Fibroblast of lung (primary cell): ENCODE results near the gene TMEM214. TPM values are rescaled to one million over a fixed set of nuclear protein-coding genes. Genes with fewer than 3 reads are reported as not detected.

Source experiments
- DNase-seq, 2 donors: peaks; one replicate each; pipeline versions ENCODE4 v3.0.0 to v3.0.0-alpha.2; 2010; ENCODE audit warnings: low read depth in 2 of 2
- H2AFZ ChIP-seq: 2 replicates; pipeline ENCODE4 v1.5.1; 2012; ENCODE audit warnings: low read length, control low read depth, inconsistent platforms
- H3K27ac ChIP-seq: 2 replicates; pipeline ENCODE4 v1.5.1; 2011; ENCODE audit warnings: low read length, control low read depth; ENCODE audit not compliant: insufficient read depth
- H3K27me3 ChIP-seq: 2 replicates; pipeline ENCODE4 v1.5.1; 2011; ENCODE audit warnings: mild to moderate bottlenecking, low read length; ENCODE audit not compliant: control insufficient read depth, insufficient read depth
- H3K36me3 ChIP-seq: 2 replicates; pipeline ENCODE4 v1.5.1; 2011; ENCODE audit warnings: low read length; ENCODE audit not compliant: control insufficient read depth, insufficient read depth
- H3K4me1 ChIP-seq: 2 replicates; pipeline ENCODE4 v1.5.1; 2011; ENCODE audit warnings: low read length; ENCODE audit not compliant: control insufficient read depth, insufficient read depth; ENCODE audit errors: extremely low read depth
- H3K4me2 ChIP-seq: 2 replicates; pipeline ENCODE4 v1.5.1; 2011; ENCODE audit warnings: low read length, control low read depth; ENCODE audit not compliant: insufficient read depth; ENCODE audit errors: extremely low read depth
- H3K4me3 ChIP-seq, 4 experiments: fragments of 200-600 bp in 1 of 4; sonication (generic) in 1 of 4; replicated peaks in 1 of 4; 2 replicates each; pipeline ENCODE4 v1.5.1; 2011 to 2016; ENCODE audit warnings: low read length in 4 of 4, low read depth in 3 of 4, mild to moderate bottlenecking in 3 of 4, control low read depth in 2 of 4, inconsistent platforms in 1 of 4, mixed read lengths in 1 of 4; ENCODE audit not compliant: insufficient read depth in 1 of 4; ENCODE audit errors: control extremely low read depth in 1 of 4
- H3K79me2 ChIP-seq: 2 replicates; pipeline ENCODE4 v1.5.1; 2012; ENCODE audit warnings: mild to moderate bottlenecking, low read length, inconsistent platforms; ENCODE audit not compliant: control insufficient read depth, insufficient read depth
- H3K9ac ChIP-seq: 2 replicates; pipeline ENCODE4 v1.5.1; 2011; ENCODE audit warnings: mild to moderate bottlenecking, low read length, control low read depth; ENCODE audit not compliant: insufficient read depth
- H3K9me3 ChIP-seq: 2 replicates; pipeline ENCODE4 v1.5.1; 2012; ENCODE audit warnings: low read depth, low read length; ENCODE audit not compliant: control insufficient read depth, insufficient read depth
- H4K20me1 ChIP-seq: 2 replicates; pipeline ENCODE4 v1.5.1; 2011; ENCODE audit warnings: low read length; ENCODE audit not compliant: control insufficient read depth, insufficient read depth; ENCODE audit errors: extremely low read depth
- EZH2 ChIP-seq: IDR thresholded peaks from 2 replicates; pipeline ENCODE4 v1.5.1; 2012; ENCODE audit warnings: low read length, control low read depth, mild to moderate bottlenecking; ENCODE audit errors: missing control alignments
- polyA plus RNA-seq, 2 donors: library from polyadenylated mRNA; depleted of rRNA in 1 of 2; stranded (reverse) in 1 of 2; unstranded in 1 of 2; fragments of >200 nt; gene quantifications; 2 replicates each; pipeline ENCODE4 v1.2.1, GENCODE V29; 2011 to 2012; ENCODE audit warnings: missing spikeins in 1 of 2
- total RNA-seq: library from RNA; depleted of rRNA; stranded (reverse); fragments of >200 nt; gene quantifications from 2 replicates; pipeline ENCODE4 v1.2.1, GENCODE V29; 2014
- TF ChIP-seq, protein P1 (sequence below), 2 donors: IDR thresholded peaks in 1 of 2; conservative IDR thresholded peaks in 1 of 2; 1 replicate in 1 of 2; 2 replicates in 1 of 2; pipeline ENCODE4 v1.5.1; 2011 to 2012; ENCODE audit warnings: low read length in 2 of 2, control low read depth in 1 of 2, inconsistent platforms in 1 of 2, low read depth in 1 of 2, mild to moderate bottlenecking in 1 of 2

TMEM214 gene
- total and polyA plus RNA-seq, 2 donors (not counting 1 experiment from before 2014, with no cell fraction given), result 22.6 to 127 TPM

DNA sequence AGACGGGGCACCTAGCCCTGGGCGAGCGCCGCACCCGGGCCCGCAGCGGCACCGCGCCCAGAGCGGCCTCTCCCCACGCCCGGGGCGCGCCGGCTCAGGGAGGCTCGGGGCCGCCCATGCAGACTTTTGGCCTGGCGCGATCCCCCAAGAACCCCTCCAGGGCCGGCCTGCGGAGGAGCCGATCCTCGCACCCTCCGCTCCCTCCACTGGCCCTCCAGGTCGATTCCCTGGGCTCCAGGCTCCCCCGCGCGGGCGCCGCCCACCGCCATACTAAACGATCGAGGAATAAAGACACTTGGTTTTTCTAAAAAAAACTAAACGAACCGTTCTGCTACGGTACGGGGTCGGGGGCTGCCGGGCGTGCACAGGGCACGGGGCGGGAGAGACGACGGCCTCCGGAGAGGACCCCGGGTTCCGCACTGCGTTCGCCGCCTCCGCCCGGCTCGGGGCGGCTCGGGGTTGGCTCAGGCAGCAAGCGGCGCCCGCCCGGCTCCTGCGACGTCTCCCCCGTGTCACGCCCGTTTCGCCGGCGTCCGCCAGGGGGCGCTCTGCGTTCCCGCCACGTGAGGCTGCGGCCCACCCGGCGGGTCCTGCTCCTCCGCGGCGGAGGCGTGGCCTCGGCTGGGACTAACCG, 53.4 kb downstream of the TMEM214 start:
- Histone ChIP-seq H3K27me3 (no peaks in the 10 kb centered on the region), H3K79me2 (peaks cover 4% of the 10 kb centered on the region), H3K4me2 (peak overlapping the region; percentile 70), H3K4me3 (peak overlapping the region; percentile 16 to 54 (median 44)), H3K9me3 (no peaks in the 10 kb centered on the region), H3K36me3 (peaks cover 13% of the 10 kb centered on the region), H3K27ac (peak overlapping the region; percentile 52), H3K9ac (peak overlapping the region; percentile 57), H2AFZ (no peak overlapping the region), H3K4me1 (peaks cover 3% of the 10 kb centered on the region), H4K20me1 (no peaks in the 10 kb centered on the region)
- TF ChIP-seq, protein P1, sequence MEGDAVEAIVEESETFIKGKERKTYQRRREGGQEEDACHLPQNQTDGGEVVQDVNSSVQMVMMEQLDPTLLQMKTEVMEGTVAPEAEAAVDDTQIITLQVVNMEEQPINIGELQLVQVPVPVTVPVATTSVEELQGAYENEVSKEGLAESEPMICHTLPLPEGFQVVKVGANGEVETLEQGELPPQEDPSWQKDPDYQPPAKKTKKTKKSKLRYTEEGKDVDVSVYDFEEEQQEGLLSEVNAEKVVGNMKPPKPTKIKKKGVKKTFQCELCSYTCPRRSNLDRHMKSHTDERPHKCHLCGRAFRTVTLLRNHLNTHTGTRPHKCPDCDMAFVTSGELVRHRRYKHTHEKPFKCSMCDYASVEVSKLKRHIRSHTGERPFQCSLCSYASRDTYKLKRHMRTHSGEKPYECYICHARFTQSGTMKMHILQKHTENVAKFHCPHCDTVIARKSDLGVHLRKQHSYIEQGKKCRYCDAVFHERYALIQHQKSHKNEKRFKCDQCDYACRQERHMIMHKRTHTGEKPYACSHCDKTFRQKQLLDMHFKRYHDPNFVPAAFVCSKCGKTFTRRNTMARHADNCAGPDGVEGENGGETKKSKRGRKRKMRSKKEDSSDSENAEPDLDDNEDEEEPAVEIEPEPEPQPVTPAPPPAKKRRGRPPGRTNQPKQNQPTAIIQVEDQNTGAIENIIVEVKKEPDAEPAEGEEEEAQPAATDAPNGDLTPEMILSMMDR (conservative IDR thresholded peaks at IDR 0.05 in 1 of 2, IDR thresholded peaks at IDR 0.05 in 1 of 2; ENCODE audit: low read depth in 1 of 2, low read length in 2 of 2), result peak; percentile 45 to 67
- no peak for TF ChIP-seq EZH2
- DNase-seq, result peak; percentile 82 to 88

DNA sequence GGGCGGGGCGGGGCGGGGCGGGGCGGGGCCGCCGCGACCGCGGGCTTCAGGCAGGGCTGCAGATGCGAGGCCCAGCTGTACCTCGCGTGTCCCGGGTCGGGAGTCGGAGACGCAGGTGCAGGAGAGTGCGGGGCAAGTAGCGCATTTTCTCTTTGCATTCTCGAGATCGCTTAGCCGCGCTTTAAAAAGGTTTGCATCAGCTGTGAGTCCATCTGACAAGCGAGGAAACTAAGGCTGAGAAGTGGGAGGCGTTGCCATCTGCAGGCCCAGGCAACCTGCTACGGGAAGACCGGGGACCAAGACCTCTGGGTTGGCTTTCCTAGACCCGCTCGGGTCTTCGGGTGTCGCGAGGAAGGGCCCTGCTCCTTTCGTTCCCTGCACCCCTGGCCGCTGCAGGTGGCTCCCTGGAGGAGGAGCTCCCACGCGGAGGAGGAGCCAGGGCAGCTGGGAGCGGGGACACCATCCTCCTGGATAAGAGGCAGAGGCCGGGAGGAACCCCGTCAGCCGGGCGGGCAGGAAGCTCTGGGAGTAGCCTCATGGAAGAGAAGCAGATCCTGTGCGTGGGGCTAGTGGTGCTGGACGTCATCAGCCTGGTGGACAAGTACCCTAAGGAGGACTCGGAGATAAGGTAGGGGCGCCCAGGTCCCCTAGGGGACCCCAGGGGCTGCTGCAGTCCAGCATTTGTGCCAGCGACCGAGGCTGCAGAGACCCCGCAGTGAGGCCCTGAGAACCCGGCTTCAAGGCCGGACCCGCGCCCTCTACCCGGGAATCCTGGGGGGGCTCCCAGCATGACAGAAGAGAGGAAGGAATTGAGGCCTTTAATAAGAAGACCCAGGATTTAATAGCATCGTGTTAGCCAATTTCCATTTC, 54.2 kb downstream of the TMEM214 start, which contains the start of gene KHK:
Gene KHK, plus strand, starts transcription at position 49 of the 870 bp plus-strand sequence. Its CDS starts 488 bp downstream, at position 537.
- H3K79me2 ChIP-seq, result peaks cover 3% of the 10 kb centered on the region
- H3K27ac ChIP-seq, result peak within 1 kb of the TSS; percentile 52
- peaks cover 3% of the 10 kb centered on the region for H3K4me1 ChIP-seq
- peaks cover 12% of the 10 kb centered on the region for H3K36me3 ChIP-seq
- peak within 1 kb of the TSS; percentile 93 for H3K4me2 ChIP-seq
- no peaks in the 10 kb centered on the region for H4K20me1 ChIP-seq
- TF ChIP-seq EZH2, result no peak
- TF ChIP-seq, protein P1 (conservative IDR thresholded peaks at IDR 0.05 in 1 of 2, IDR thresholded peaks at IDR 0.05 in 1 of 2; ENCODE audit: low read depth in 1 of 2, low read length in 2 of 2), result no peak
- peak within 1 kb of the TSS; percentile 12 for H2AFZ ChIP-seq
- peak in 1 of 2 donors; percentile 19 for DNase-seq
- no peaks in the 10 kb centered on the region for H3K27me3 ChIP-seq
- peak within 1 kb of the TSS; percentile 36 to 54 (median 44) for H3K4me3 ChIP-seq
- no peaks in the 10 kb centered on the region for H3K9me3 ChIP-seq
- peak within 1 kb of the TSS; percentile 57 for H3K9ac ChIP-seq

- Histone ChIP-seq H3K9ac (no peak overlapping the region), H3K4me2 (no peak overlapping the region), H3K27ac (no peak overlapping the region), H3K9me3 (no peaks in the 10 kb centered on the region), H3K27me3 (no peaks in the 10 kb centered on the region), H4K20me1 (no peaks in the 10 kb centered on the region), H3K36me3 (peaks cover 4% of the 10 kb centered on the region), H3K4me3 (no peak overlapping the region), H2AFZ (no peak overlapping the region), H3K79me2 (no peaks in the 10 kb centered on the region), H3K4me1 (peaks cover 3% of the 10 kb centered on the region)
- no peak for DNase-seq
- no peak for TF ChIP-seq EZH2
- TF ChIP-seq, protein P1 (conservative IDR thresholded peaks at IDR 0.05 in 1 of 2, IDR thresholded peaks at IDR 0.05 in 1 of 2; ENCODE audit: low read depth in 1 of 2, low read length in 2 of 2), result no peak
These were observed 55.2 kb downstream of the TMEM214 start for GRCh38 chr2:27087823-27088410.
